Pancreas (tissue), 10 donors: ENCODE measurements around the gene RGP1. TPM values are rescaled to one million over a fixed set of nuclear protein-coding genes. Genes with fewer than 3 reads are reported as not detected.

Experiments
- ATAC-seq, 4 donors: fragments of 200-7000 bp; cut with Tn5 transposase; one replicate each; pipeline versions ENCODE4 v1.8.0 to v1.9.1; 2020; ENCODE audit warnings: mild to moderate bottlenecking in 4 of 4, moderate library complexity in 4 of 4
- DNase-seq, 6 donors: peaks; one replicate each; pipeline ENCODE4 v3.0.0-alpha.2; 2020
- FAIRE-seq: peaks from 2 replicates; lab custom pipeline; 2012; peaks lifted over from hg19 to GRCh38; lab: Jason Lieb, UNC
- H3K27ac ChIP-seq, 4 donors: fragments of 200-600 bp; sonication (generic); 1 replicate in 3 of 4; 2 replicates in 1 of 4; pipeline versions ENCODE4 v1.5.0 to v1.8.0; 2020
- H3K27me3 ChIP-seq, 4 donors: fragments of 200-600 bp; one replicate each; pipeline ENCODE4 v1.8.0; 2021
- H3K36me3 ChIP-seq, 3 donors: fragments of 200-600 bp; sonication (generic) in 1 of 3; one replicate each; pipeline versions ENCODE4 v1.5.0 to v1.8.0; 2020 to 2021
- H3K4me1 ChIP-seq, 3 donors: fragments of 200-600 bp; one replicate each; pipeline ENCODE4 v1.8.0; 2021
- H3K4me3 ChIP-seq, 4 donors: fragments of 200-600 bp; sonication (generic) in 2 of 4; one replicate each; pipeline versions ENCODE4 v1.5.0 to v1.8.0; 2020 to 2021
- H3K9me3 ChIP-seq, 4 donors: fragments of 200-600 bp; one replicate each; pipeline ENCODE4 v1.8.0; 2021
- WGBS, 2 donors: extraction: QIAGEN DNeasy Blood & Tissue Kit; methylation state at CpG; one replicate each; pipeline ENCODE4 v1.1.7; 2013; 5-methylcytosine and 5-hydroxymethylcytosine counted together
- intact Hi-C, 3 donors: fragments of 100-400 bp; cut with DNase I; formaldehyde crosslinking; loops; one replicate each; pipeline versions ENCODE4 v1.11.1 to v1.14.2; 2022
- polyA plus RNA-seq, 2 donors: library from polyadenylated mRNA; stranded (reverse); fragments of 200-250 nt; gene quantifications; one replicate each; pipeline ENCODE4 v1.2.3, GENCODE V29; 2013
- total RNA-seq, 6 donors: library from RNA; stranded (reverse); fragmentation: NEBNext Ultra II Directional in 4 of 6; extraction: Animal tissue kit (Norgen Biotek cat#: 25700) in 4 of 6; gene quantifications; one replicate each; pipeline versions ENCODE4 v1.2.1 to v1.2.4, GENCODE V29; 2021 to 2023
- TF ChIP-seq, protein P1 (sequence below), 4 donors: fragments of 200-600 bp; sonication (generic) in 3 of 4; IDR thresholded peaks; one replicate each; pipeline versions ENCODE4 v1.5.0 to v1.8.0; 2021; ENCODE audit warnings: antibody characterized with exemption in 4 of 4
- donor health status: healthy with polysubstance abuse.
- donor health status: DM: no; HTN: no; CAD: no; lungs with moderate emphysema.
- donor health status: DM: no; HTN: no; CAD: no.
- donor health status: control.
- donor health status: control.
- donor health status: Bipolar disorder and iron deficiency.
- donor health status: DM: yes; HTN: yes; CAD: no.
- donor health status: DM: no; HTN: no; CAD: no.
- donor health status: DM: no; HTN: no; CAD: no.
- donor health status: DM: yes; HTN: yes; CAD: no.

The RGP1 gene
- total and polyA plus RNA-seq, 8 donors = 6.8 to 18.3 (median 13.8) TPM

DNA sequence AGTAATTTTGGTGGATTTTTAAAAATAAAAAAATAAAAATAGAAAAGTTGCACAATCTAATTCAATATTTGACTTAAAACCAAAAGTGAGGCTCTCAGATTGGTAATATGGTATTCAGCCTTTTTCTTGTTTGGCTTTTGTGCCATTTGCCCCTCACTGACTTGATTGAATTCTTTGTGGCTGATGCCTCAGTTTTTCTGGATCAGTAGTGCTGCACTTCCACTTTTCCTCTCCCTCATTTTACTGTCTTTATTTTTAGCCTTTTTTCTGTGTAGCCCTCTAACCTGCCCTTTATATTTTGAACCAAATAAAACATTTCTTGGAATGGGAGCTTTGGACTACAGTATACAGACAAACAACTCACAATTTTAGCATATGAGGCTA, 8.8 kb downstream of the RGP1 start:
- Histone ChIP-seq H3K4me3 (peak overlapping the region in 3 of 4 donors; percentile 55 to 72 (median 70)), H3K36me3 (peaks cover 0 to 11% (median 6%) of the 10 kb centered on the region in 3 donors), H3K9me3 (no peaks in the 10 kb centered on the region), H3K4me1 (peaks cover 5 to 15% (median 10%) of the 10 kb centered on the region in 3 donors), H3K27ac (peak overlapping the region; percentile 90 to 95 (median 92)), H3K27me3 (no peaks in the 10 kb centered on the region)
- intact Hi-C loops = loop anchor here in 1 of 3 donors (10.0 kb wide), 1 partner anchor 57 kb away; the partner anchor contains the start of genes HINT2 and SPAG8
- no peak for FAIRE-seq
- ATAC-seq = no peak
- TF ChIP-seq, protein P1, sequence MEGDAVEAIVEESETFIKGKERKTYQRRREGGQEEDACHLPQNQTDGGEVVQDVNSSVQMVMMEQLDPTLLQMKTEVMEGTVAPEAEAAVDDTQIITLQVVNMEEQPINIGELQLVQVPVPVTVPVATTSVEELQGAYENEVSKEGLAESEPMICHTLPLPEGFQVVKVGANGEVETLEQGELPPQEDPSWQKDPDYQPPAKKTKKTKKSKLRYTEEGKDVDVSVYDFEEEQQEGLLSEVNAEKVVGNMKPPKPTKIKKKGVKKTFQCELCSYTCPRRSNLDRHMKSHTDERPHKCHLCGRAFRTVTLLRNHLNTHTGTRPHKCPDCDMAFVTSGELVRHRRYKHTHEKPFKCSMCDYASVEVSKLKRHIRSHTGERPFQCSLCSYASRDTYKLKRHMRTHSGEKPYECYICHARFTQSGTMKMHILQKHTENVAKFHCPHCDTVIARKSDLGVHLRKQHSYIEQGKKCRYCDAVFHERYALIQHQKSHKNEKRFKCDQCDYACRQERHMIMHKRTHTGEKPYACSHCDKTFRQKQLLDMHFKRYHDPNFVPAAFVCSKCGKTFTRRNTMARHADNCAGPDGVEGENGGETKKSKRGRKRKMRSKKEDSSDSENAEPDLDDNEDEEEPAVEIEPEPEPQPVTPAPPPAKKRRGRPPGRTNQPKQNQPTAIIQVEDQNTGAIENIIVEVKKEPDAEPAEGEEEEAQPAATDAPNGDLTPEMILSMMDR (IDR thresholded peaks at IDR 0.05) = no peak
- DNase-seq = no peak

DNA sequence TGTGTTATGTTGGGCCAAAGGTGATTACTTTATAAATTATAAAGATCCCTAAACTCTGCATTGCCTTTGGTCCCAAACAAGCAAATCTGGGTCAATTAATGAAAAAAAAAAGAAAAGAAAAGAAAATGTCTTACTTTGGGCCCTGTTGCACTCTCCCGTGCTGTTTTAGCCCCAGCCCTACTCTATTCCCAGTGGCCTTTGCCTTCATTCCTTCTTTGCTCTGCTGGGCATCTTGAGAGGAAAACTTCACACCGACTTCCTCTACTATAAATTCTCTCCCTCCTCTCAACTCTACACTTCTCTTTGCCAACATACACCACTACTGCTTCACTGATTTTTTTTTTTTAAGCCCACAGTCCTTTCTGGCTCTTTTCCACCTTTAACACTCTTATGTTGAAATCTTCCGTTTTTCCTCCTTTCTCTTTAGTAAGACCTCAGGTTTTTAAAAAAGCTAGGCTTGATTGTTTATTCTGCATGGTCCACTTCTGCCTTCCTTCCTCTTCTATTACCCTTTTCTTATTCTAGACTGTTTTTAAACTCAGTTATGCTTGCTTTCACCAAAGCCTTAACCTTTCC, 9.5 kb downstream of the RGP1 start:
- Histone ChIP-seq H3K4me1 (peaks cover 5 to 15% (median 10%) of the 10 kb centered on the region in 3 donors), H3K9me3 (no peaks in the 10 kb centered on the region), H3K27me3 (no peaks in the 10 kb centered on the region), H3K4me3 (no peak overlapping the region), H3K36me3 (peaks cover 0 to 4% (median 0%) of the 10 kb centered on the region in 3 donors), H3K27ac (peak overlapping the region in 2 of 4 donors; percentile 15 to 93)
- intact Hi-C loops = loop anchor here in 1 of 3 donors (10.0 kb wide), 1 partner anchor 56 kb away; the partner anchor contains the start of genes HINT2 and SPAG8
- ATAC-seq (no peak), FAIRE-seq (no peak), DNase-seq (no peak)
- TF ChIP-seq, protein P1 (IDR thresholded peaks at IDR 0.05) = no peak
- WGBS, 2 donors = 54 to 56% methylated on average over 3 of the region's 3 CpGs

DNA sequence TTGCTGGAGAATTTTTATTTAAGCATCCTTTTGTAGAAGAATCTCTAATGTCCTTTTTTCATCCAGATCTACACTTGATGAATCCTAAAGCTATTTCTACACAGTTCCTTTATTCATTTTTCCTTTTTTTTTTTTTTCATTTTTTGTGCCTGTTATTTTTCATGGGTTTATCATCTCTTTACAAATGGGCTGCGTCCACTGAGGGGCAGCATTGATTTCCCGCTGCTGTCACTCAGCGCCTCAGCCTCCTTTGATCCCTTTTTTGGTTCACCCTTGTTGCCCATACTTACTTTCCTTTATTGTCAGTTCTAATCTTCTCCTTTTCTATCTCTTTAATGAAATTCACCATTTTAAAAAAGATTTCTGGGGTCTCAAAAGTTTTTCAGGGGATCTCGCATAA, 10.7 kb downstream of the RGP1 start:
- DNase-seq (no peak), ATAC-seq (no peak), FAIRE-seq (no peak)
- Histone ChIP-seq H3K27me3 (no peaks in the 10 kb centered on the region), H3K4me1 (peaks cover 5 to 15% (median 10%) of the 10 kb centered on the region in 3 donors), H3K4me3 (no peak overlapping the region), H3K9me3 (no peaks in the 10 kb centered on the region), H3K36me3 (no peaks in the 10 kb centered on the region), H3K27ac (peak overlapping the region in 1 of 4 donors; percentile 60)
- 84 to 87% methylated on average over 4 of the region's 4 CpGs for WGBS, 2 donors
- TF ChIP-seq, protein P1 (IDR thresholded peaks at IDR 0.05) = no peak
- intact Hi-C loops = loop anchor here in 1 of 3 donors (10.0 kb wide), 1 partner anchor 55 kb away; the partner anchor contains the start of genes HINT2 and SPAG8

DNA sequence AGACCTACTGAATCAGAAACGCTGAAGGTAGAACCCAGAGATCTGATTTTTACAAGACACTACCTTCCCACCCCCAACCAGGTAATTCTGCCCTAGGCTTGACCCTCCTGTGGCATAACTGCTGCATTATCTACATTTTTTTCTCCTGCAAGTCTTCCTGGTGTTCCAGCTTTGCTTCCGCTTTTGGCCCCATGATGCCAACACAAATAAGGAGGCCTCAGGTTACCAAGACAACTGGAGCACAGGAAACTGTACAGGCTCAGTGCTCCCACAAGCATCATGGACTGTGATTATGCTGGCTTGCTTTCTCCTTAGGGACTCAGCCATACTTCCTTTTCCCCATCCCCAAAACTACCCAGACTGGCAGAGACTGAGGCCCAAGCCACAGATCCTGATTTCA, 11.6 kb downstream of the RGP1 start:
- no peaks in the 10 kb centered on the region for H3K27me3 ChIP-seq
- DNase-seq = no peak
- intact Hi-C loops = no loop called here
- H3K4me1 ChIP-seq = peaks cover 5 to 15% (median 10%) of the 10 kb centered on the region in 3 donors
- peak in 2 of 4 donors; percentile 23 to 49 for ATAC-seq
- H3K27ac ChIP-seq = peak overlapping the region in 2 of 4 donors; percentile 31 to 60
- TF ChIP-seq, protein P1 (IDR thresholded peaks at IDR 0.05) = no peak
- no peaks in the 10 kb centered on the region for H3K9me3 ChIP-seq
- no peaks in the 10 kb centered on the region for H3K36me3 ChIP-seq
- 39 to 63% methylated on average over 2 of the region's 2 CpGs for WGBS, 2 donors
- no peak overlapping the region for H3K4me3 ChIP-seq
- FAIRE-seq = no peak

DNA sequence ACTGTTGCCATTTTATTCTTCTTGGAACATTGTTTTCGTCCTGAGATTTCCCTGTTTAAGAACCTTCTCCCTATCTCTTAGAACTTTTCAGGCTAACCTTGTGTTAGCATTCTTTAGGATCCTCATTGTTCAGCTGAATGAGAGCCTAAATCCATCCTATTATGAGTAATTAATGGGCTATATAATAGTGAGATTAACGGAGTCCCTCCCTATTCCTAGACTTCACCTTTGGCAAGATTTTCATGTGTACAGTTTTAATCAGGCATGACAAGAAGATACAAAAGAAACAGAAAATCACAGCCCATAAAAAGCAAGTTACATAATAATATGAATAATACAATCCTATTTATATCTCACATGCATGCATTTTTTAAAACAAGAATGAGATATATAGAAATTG, 14.1 kb downstream of the RGP1 start:
- ATAC-seq (no peak), FAIRE-seq (no peak), DNase-seq (no peak)
- Histone ChIP-seq H3K27me3 (no peaks in the 10 kb centered on the region), H3K4me3 (no peak overlapping the region), H3K36me3 (no peaks in the 10 kb centered on the region), H3K27ac (no peak overlapping the region), H3K9me3 (no peaks in the 10 kb centered on the region), H3K4me1 (peaks cover 0 to 8% (median 3%) of the 10 kb centered on the region in 3 donors)
- intact Hi-C loops = no loop called here
- 75 to 77% methylated on average over 2 of the region's 2 CpGs for WGBS, 2 donors
- TF ChIP-seq, protein P1 (IDR thresholded peaks at IDR 0.05) = no peak
